ENCODE results near the gene NHERF1. TPM values are rescaled to one million over a fixed set of nuclear protein-coding genes. Genes with fewer than 3 reads are reported as not detected.

Gene NHERF1
- total and polyA plus RNA-seq, 2 of the 13 experiments (the other 11 are each of a cell fraction or from before 2014, with no cell fraction given), result 169 to 269 TPM

- TF ChIP-seq, protein P1, sequence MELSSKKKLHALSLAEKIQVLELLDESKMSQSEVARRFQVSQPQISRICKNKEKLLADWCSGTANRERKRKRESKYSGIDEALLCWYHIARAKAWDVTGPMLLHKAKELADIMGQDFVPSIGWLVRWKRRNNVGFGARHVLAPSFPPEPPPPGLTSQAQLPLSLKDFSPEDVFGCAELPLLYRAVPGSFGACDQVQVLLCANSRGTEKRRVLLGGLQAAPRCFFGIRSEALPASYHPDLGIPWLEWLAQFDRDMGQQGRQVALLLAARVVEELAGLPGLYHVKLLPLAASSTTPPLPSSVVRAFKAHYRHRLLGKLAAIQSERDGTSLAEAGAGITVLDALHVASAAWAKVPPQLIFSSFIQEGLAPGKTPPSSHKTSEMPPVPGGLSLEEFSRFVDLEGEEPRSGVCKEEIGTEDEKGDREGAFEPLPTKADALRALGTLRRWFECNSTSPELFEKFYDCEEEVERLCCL (CRISPR knock-in tag; IDR thresholded peaks at IDR 0.05; ENCODE audit: borderline replicate concordance), result peak; percentile 66; the same call in 1 of the 2 replicates
- TF ChIP-seq, protein P2, sequence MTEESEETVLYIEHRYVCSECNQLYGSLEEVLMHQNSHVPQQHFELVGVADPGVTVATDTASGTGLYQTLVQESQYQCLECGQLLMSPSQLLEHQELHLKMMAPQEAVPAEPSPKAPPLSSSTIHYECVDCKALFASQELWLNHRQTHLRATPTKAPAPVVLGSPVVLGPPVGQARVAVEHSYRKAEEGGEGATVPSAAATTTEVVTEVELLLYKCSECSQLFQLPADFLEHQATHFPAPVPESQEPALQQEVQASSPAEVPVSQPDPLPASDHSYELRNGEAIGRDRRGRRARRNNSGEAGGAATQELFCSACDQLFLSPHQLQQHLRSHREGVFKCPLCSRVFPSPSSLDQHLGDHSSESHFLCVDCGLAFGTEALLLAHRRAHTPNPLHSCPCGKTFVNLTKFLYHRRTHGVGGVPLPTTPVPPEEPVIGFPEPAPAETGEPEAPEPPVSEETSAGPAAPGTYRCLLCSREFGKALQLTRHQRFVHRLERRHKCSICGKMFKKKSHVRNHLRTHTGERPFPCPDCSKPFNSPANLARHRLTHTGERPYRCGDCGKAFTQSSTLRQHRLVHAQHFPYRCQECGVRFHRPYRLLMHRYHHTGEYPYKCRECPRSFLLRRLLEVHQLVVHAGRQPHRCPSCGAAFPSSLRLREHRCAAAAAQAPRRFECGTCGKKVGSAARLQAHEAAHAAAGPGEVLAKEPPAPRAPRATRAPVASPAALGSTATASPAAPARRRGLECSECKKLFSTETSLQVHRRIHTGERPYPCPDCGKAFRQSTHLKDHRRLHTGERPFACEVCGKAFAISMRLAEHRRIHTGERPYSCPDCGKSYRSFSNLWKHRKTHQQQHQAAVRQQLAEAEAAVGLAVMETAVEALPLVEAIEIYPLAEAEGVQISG (CRISPR knock-in tag; IDR thresholded peaks at IDR 0.05), result peak; percentile 83
- peak; percentile 87 for TF ChIP-seq ASH2L (IDR thresholded peaks at IDR 0.05; ENCODE audit: insufficient read length, low read depth, low read length)
- TF ChIP-seq RCOR2 (CRISPR knock-in tag; IDR thresholded peaks at IDR 0.05), result 0 out of 2 replicates have a peak, but pooled peaks have one; percentile 20
- TF ChIP-seq ZNF713 (CRISPR knock-in tag; IDR thresholded peaks at IDR 0.05), result no peak
- TF ChIP-seq, protein P3, sequence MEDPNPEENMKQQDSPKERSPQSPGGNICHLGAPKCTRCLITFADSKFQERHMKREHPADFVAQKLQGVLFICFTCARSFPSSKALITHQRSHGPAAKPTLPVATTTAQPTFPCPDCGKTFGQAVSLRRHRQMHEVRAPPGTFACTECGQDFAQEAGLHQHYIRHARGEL (CRISPR knock-in tag; IDR thresholded peaks at IDR 0.05), result no peak
- no peak for TF ChIP-seq ZNF383 (CRISPR knock-in tag; IDR thresholded peaks at IDR 0.05; ENCODE audit: borderline replicate concordance)
- no peak for TF ChIP-seq ZNF841 (CRISPR knock-in tag; IDR thresholded peaks at IDR 0.05; ENCODE audit: borderline replicate concordance)
- TF ChIP-seq ARNT (IDR thresholded peaks at IDR 0.05), result no peak
- TF ChIP-seq RBAK (CRISPR knock-in tag; IDR thresholded peaks at IDR 0.05), result 0 out of 2 replicates have a peak, but pooled peaks have one; percentile 33
- TF ChIP-seq, protein P4, sequence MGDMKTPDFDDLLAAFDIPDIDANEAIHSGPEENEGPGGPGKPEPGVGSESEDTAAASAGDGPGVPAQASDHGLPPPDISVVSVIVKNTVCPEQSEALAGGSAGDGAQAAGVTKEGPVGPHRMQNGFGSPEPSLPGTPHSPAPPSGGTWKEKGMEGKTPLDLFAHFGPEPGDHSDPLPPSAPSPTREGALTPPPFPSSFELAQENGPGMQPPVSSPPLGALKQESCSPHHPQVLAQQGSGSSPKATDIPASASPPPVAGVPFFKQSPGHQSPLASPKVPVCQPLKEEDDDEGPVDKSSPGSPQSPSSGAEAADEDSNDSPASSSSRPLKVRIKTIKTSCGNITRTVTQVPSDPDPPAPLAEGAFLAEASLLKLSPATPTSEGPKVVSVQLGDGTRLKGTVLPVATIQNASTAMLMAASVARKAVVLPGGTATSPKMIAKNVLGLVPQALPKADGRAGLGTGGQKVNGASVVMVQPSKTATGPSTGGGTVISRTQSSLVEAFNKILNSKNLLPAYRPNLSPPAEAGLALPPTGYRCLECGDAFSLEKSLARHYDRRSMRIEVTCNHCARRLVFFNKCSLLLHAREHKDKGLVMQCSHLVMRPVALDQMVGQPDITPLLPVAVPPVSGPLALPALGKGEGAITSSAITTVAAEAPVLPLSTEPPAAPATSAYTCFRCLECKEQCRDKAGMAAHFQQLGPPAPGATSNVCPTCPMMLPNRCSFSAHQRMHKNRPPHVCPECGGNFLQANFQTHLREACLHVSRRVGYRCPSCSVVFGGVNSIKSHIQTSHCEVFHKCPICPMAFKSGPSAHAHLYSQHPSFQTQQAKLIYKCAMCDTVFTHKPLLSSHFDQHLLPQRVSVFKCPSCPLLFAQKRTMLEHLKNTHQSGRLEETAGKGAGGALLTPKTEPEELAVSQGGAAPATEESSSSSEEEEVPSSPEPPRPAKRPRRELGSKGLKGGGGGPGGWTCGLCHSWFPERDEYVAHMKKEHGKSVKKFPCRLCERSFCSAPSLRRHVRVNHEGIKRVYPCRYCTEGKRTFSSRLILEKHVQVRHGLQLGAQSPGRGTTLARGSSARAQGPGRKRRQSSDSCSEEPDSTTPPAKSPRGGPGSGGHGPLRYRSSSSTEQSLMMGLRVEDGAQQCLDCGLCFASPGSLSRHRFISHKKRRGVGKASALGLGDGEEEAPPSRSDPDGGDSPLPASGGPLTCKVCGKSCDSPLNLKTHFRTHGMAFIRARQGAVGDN (CRISPR knock-in tag; IDR thresholded peaks at IDR 0.05), result peak; percentile 96
- no peak for TF ChIP-seq CENPT (CRISPR knock-in tag; IDR thresholded peaks at IDR 0.05; ENCODE audit: low read depth)
- TF ChIP-seq NFKB2 (CRISPR knock-in tag; IDR thresholded peaks at IDR 0.05; ENCODE audit: borderline replicate concordance), result peak; percentile 93
- peak; percentile 41; the same call in 1 of the 2 replicates for TF ChIP-seq ZNF256 (CRISPR knock-in tag; conservative IDR thresholded peaks at IDR 0.05)
- TF ChIP-seq DMAP1 (CRISPR knock-in tag; IDR thresholded peaks at IDR 0.05), result no peak; the same call in 1 of the 2 replicates
- no peak; the same call in 1 of the 2 replicates for TF ChIP-seq LCORL (IDR thresholded peaks at IDR 0.05)
- peak; percentile 94 for TF ChIP-seq LCORL (CRISPR knock-in tag; IDR thresholded peaks at IDR 0.05)
- no peak for TF ChIP-seq USF2 (IDR thresholded peaks at IDR 0.05; ENCODE audit: low read depth, low read length)
- TF ChIP-seq USF2 (CRISPR knock-in tag; IDR thresholded peaks at IDR 0.05; ENCODE audit: borderline replicate concordance), result 0 out of 2 replicates have a peak, but pooled peaks have one; percentile 46
Measured at GRCh38 chr17:74750327-74751069, 2.1 kb downstream of the NHERF1 start (continued).
